ENCODE results near the gene TAOK1.
"Not testable (repeated sequence)": the region's sequence is repeated elsewhere in the genome, so short reads cannot be mapped to it uniquely, and the experiment has no call there.

TAOK1 gene

GRCh38 chr17:29549177-29549923 is 159.2 kb downstream of the TAOK1 start:
- DNase-seq (ENCODE audit: low spot score) = no peak

- no peak for DNase-seq (ENCODE audit: low spot score)
Observed at GRCh38 chr17:29555840-29556239, 165.7 kb downstream of the TAOK1 start.

- DNase-seq (ENCODE audit: low spot score) = no peak
Observed at GRCh38 chr17:29557085-29557738, 167.0 kb downstream of the TAOK1 start.

GRCh38 chr17:29557739-29558116 is 167.6 kb downstream of the TAOK1 start:
- DNase-seq (ENCODE audit: low spot score) = no peak

- DNase-seq (ENCODE audit: low spot score) = not testable (repeated sequence)
Observed at GRCh38 chr17:29558139-29558538, 168.0 kb downstream of the TAOK1 start.

- no peak for DNase-seq (ENCODE audit: low spot score)
Observed at GRCh38 chr17:29559640-29560039, 169.5 kb downstream of the TAOK1 start.

- no peak for DNase-seq (ENCODE audit: low spot score)
Observed at GRCh38 chr17:29560316-29560715, 170.2 kb downstream of the TAOK1 start.

GRCh38 chr17:29561554-29562517 is 171.7 kb downstream of the TAOK1 start:
- no peak for DNase-seq (ENCODE audit: low spot score)

- DNase-seq (ENCODE audit: low spot score) = no peak
Observed at GRCh38 chr17:29562615-29563014, 172.5 kb downstream of the TAOK1 start.

- DNase-seq (ENCODE audit: low spot score) = no peak
Observed at GRCh38 chr17:29563816-29564215, 173.7 kb downstream of the TAOK1 start.

GRCh38 chr17:29565643-29566472 is 175.7 kb downstream of the TAOK1 start:
- no peak for DNase-seq (ENCODE audit: low spot score)

GRCh38 chr17:29566473-29567303 is 176.5 kb downstream of the TAOK1 start, which contains the start of gene ABHD15:
ABHD15 (minus strand) TSS chr17:29567037; CDS start chr17:29566966, 71 bp downstream.
- no peak for DNase-seq (ENCODE audit: low spot score)

- no peak for DNase-seq (ENCODE audit: low spot score)
Observed at GRCh38 chr17:29567304-29567553, 177.1 kb downstream of the TAOK1 start.

- DNase-seq (ENCODE audit: low spot score) = no peak
Observed at GRCh38 chr17:29567554-29568330, 177.6 kb downstream of the TAOK1 start.

GRCh38 chr17:29568331-29569244 is 178.4 kb downstream of the TAOK1 start, which contains the start of gene TP53I13:
TP53I13 (plus strand) TSS chr17:29568701; CDS start chr17:29568759, 58 bp downstream.
- no peak for DNase-seq (ENCODE audit: low spot score)

- DNase-seq (ENCODE audit: low spot score) = no peak
Observed at GRCh38 chr17:29569245-29569950, 179.2 kb downstream of the TAOK1 start.

- DNase-seq (ENCODE audit: low spot score) = no peak
Observed at GRCh38 chr17:29570521-29570920, 180.4 kb downstream of the TAOK1 start.

- no peak for DNase-seq (ENCODE audit: low spot score)
Observed at GRCh38 chr17:29571486-29571882, 181.3 kb downstream of the TAOK1 start.
